Iris pigment epithelial cell (primary cell): Measurements from ENCODE around the gene MEIS2.
A peak's percentile ranks its signal among the peaks of the same experiment; 100 is the strongest.

ENCODE experiments used
- DNase-seq: peaks from one replicate; pipeline ENCODE4 v3.0.0-alpha.2; 2011; ENCODE audit warnings: low read depth

MEIS2 gene

GRCh38 chr15:37041042-37041441, 59.3 kb downstream of the MEIS2 start:
- DNase-seq, result no peak

GRCh38 chr15:37040072-37040742, 60.1 kb downstream of the MEIS2 start:
- DNase-seq, result no peak

GRCh38 chr15:37038716-37039106, 61.6 kb downstream of the MEIS2 start:
- no peak for DNase-seq

GRCh38 chr15:37037850-37038715, 62.3 kb downstream of the MEIS2 start:
- no peak for DNase-seq

DNA sequence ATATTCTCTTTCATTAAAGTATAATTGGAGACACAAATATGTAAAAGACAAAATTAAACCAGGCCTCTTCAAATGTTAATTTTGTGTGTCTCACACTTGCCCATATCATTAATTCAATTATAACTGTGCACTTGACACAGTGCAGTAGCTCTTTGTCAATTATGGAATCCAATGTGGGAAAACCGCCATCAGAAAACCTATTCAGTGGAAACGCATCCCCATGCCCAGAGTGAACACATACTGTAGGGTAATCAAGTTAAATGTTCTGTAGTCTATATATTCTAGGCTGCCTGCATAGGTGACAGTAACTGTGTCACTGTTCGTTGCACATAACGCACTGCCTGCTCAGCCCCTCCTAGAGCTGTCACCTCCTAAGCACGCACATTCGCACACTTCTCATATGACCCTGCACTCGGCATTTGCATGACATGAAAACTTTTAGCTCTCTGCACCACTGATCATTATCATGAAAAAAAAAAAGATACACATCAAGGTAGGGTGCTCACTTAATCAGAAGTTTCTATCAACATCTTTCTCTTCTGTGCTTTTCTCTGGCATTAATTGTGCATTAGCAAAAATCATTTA, 63.2 kb downstream of the MEIS2 start:
- no peak for DNase-seq

GRCh38 chr15:37034835-37035748, 65.3 kb downstream of the MEIS2 start:
- DNase-seq, result no peak

- DNase-seq, result no peak
Observed at GRCh38 chr15:37034392-37034791, 66.0 kb downstream of the MEIS2 start.

DNA sequence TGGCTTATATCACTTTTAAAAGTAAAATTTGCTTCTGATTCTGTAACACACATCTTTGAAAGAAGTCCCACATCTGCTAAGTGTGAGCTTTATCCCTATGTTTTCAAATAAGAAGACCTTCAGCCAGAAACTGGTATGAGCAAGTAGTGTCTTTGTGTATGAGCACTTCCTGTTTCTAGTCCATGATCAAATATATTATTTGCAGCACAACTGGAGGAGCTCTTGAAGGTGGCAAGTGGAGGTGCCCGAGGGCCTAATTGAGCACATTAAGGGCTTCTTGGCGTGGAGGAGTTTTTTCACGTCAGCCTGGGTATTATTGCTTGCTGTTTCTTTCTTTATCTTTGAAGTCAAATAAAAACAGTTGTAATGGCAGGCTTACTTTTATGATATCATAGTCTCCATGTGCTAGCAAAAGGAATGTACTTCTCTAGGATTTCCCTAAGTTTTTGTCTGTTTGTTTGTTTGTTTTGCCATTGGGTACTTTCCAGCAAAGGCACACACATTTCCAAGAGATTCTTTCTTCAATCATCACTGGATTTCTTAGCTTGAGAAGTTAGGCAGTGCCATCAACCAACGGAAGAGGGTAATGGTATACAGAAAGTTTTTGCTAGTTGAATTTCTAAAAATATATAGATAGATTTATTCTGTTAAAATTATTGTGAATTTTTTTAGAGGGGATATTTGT, 68.1 kb downstream of the MEIS2 start:
- DNase-seq, result no peak

DNA sequence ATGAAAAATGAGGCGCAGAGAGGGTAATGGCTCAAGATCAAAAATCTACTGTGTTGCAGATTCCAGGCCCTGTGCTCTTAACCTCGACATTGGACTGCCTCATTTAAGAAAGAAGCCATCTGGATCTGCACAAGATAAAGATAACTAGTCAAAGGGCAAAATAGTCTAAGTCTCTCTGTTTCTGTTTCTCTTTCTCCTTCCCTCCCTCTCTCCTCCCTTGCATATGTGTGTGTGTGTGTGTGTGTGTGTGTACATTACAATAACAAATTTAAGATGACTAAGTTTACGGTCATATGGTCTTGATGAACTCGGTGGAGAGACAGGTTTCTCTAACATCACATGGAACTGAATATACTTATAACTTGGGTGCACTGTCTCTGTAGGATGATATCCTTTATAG, 69.2 kb downstream of the MEIS2 start:
- peak; percentile 80 for DNase-seq

DNA sequence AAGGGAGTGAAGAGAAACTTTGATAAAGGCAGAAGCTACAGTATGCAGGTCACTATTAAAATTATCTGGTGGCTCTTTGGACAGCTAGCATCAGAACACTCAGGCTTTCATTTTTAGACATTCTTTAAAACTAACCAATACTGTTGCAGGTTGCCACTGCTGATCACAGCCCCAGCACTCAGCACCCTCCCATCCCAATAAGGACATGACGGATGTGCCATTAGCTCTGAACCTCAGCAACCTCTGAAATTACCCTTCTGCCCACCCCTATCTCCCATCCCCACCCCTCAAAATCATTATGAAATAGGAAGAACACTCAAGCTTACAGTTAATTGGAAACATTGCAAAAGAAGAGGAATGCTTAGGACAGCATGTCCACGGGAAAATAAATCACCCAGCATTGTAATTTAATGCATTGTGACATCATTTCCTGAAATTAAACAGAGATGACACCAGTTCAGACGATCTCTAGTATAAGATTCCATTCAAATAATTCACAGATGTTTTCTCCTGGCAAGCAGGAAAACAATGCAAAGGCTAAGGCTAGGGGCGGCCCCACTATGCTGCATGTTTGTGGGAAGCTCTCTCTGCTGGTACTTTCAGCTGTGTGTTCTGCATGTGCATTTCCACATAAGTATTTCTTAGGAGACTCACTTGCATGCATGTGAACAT, 71.6 kb downstream of the MEIS2 start:
- DNase-seq, result peak; percentile 71

DNA sequence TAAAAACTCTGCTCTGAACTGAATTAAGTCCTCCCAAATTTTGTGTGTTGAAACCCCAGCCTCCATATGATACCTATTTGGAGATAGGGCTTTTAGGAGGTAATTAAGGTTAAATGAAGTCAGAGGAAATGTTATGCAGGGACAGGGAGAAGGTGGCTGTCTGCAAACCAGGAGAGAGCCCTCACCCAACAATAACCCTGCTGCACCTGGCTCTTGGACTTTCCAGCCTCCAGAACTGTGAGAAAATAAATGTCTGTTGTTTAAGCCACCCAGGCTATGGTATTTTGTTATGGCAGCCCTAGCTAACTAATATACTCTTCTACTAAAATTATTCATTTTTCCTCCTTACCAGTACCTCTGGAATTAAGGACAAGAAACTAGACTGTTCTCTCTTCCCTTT, 79.5 kb downstream of the MEIS2 start:
- no peak for DNase-seq

DNA sequence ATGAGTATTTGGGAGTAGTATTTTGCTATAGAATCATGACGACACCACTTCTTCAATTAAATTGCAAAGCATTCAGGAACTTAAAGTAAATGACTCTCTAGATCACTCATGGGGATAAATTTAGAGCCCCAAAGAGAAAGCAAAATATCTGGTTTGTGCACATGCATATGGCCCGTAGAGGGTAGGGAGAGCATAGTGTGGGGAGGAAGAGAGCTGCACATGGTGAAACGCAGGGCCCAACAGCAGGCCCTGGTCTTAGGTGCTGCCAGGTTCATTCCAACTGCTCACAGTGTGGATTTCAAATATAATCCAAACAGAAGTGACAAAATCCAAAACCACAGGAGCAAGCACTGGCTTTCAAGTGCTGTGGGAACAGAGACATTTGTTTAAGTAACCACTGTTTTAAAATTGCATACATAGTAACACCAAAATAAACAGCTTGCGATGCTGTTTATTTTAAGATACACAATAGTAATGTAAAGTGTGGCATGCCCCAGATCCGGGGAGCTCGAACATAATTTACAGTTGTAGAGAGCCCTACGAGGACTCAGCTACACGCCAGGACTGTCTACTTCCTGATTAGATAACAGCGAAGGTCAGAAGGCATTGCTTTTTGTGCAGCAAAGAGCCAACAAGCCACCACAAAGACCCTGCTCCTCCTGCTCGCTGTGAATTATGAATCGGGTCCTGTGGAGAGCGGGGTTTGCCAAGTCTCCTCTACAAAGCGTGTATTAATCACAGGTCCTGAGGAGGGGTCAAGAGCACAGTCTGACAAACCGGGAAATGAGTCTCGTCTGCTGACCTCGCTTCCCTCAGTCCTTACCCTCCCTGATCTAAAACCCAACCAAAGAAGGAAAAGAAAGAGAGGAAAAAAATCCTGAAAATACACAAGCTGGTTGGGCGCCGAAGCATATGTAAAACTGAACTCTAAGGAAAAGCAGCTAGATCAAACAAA, 80.6 kb downstream of the MEIS2 start:
- peak; percentile 50 for DNase-seq

GRCh38 chr15:37017031-37017625, 83.2 kb downstream of the MEIS2 start:
- DNase-seq, result no peak

- DNase-seq, result peak; percentile 79
Observed at GRCh38 chr15:37016231-37016630, 84.1 kb downstream of the MEIS2 start.

GRCh38 chr15:37015451-37015850, 84.9 kb downstream of the MEIS2 start:
- no peak for DNase-seq

- DNase-seq, result peak; percentile 41
Observed at GRCh38 chr15:37015035-37015434, 85.3 kb downstream of the MEIS2 start.

DNA sequence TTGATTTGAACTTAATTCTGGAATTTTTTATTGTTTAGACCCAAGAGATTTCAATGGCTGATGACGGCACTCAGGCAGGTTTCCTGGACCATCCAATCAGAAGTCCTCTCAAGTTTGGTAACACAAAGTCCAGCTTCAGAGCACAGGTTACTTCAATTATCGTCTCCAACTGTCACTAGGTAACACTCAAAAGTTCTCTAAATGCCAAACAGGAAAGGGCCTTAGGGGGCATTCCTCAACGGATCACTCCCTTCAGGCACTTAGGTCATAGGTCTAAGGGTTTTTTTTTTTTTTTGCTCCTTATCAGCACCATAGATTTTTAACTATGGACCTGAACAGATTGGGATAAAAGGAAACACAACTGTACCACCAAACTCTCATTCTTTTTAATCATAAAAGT, 85.8 kb downstream of the MEIS2 start:
- DNase-seq, result no peak

- DNase-seq, result peak; percentile 31
Observed at GRCh38 chr15:37014137-37014536, 86.2 kb downstream of the MEIS2 start.

DNA sequence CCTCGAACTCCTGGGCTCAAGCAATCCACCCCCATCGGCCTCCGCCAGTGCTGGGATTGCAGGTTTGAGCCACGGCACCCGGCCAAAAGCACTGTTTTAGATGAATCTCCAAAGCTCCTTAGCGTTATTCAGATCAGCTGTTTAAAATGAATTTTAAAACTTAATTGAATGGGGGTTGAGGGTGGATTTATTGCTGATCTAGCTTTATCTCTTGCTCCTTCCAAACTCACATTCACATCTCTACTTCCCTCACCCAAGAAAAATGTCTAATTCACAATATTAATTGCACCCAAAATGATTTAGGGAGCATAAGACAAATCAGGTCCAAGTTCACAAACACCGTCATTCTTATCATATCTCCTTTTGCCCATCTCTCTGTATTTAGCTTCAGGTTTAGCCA, 89.8 kb downstream of the MEIS2 start:
- no peak for DNase-seq
